HG03060 (cell line): ENCODE results near the gene CFAP92.

Source experiments
- ATAC-seq: cut with Tn5 transposase; IDR thresholded peaks from one replicate; pipeline ENCODE4 v1.9.1; 2021; ENCODE audit warnings: low read depth, moderate number of reproducible peaks; ENCODE audit not compliant: unreplicated experiment

Gene CFAP92

GRCh38 chr3:129006864-129007263, 13.0 kb upstream of the CFAP92 start:
- no peak for ATAC-seq

- no peak for ATAC-seq
Measured at GRCh38 chr3:129005526-129006303, 11.8 kb upstream of the CFAP92 start.

GRCh38 chr3:129004639-129005295, 10.9 kb upstream of the CFAP92 start:
- no peak for ATAC-seq

- no peak for ATAC-seq
Measured at GRCh38 chr3:129003578-129004112, 9.8 kb upstream of the CFAP92 start.

GRCh38 chr3:129002573-129003569, 9.0 kb upstream of the CFAP92 start:
- no peak for ATAC-seq

GRCh38 chr3:129001806-129002572, 8.1 kb upstream of the CFAP92 start:
- ATAC-seq = no peak

- no peak for ATAC-seq
Measured at GRCh38 chr3:129001101-129001805, 7.4 kb upstream of the CFAP92 start, which contains the start of gene EFCC1. EFCC1 (plus strand) TSS chr3:129001304; CDS start chr3:129001629, 325 bp downstream.

- no peak for ATAC-seq
Measured at GRCh38 chr3:129000742-129001100, 6.8 kb upstream of the CFAP92 start.

- ATAC-seq = no peak
Measured at GRCh38 chr3:128999102-128999501, 5.2 kb upstream of the CFAP92 start.

- no peak for ATAC-seq
Measured at GRCh38 chr3:128998561-128998960, 4.7 kb upstream of the CFAP92 start.

GRCh38 chr3:128997486-128998133, 3.7 kb upstream of the CFAP92 start:
- no peak for ATAC-seq

GRCh38 chr3:128996726-128997125, 2.9 kb upstream of the CFAP92 start:
- no peak for ATAC-seq

GRCh38 chr3:128996200-128996599, 2.3 kb upstream of the CFAP92 start:
- no peak for ATAC-seq

- no peak for ATAC-seq
Measured at GRCh38 chr3:128995737-128996136, 1.9 kb upstream of the CFAP92 start.

GRCh38 chr3:128994581-128995546, 988 bp upstream of the CFAP92 start:
- no peak for ATAC-seq

- no peak for ATAC-seq
Measured at GRCh38 chr3:128994173-128994512, 267 bp upstream of the CFAP92 start.

- ATAC-seq = no peak
Measured at GRCh38 chr3:128992926-128993460, 883 bp downstream of the CFAP92 start.
